GM21447 (cell line): ENCODE results near the gene RPL37A.
A peak's percentile ranks its signal among the peaks of the same experiment; 100 is the strongest.

ENCODE experiments used
- ATAC-seq: cut with Tn5 transposase; IDR thresholded peaks from one replicate; pipeline ENCODE4 v1.9.1; 2021; ENCODE audit not compliant: unreplicated experiment

RPL37A gene

DNA sequence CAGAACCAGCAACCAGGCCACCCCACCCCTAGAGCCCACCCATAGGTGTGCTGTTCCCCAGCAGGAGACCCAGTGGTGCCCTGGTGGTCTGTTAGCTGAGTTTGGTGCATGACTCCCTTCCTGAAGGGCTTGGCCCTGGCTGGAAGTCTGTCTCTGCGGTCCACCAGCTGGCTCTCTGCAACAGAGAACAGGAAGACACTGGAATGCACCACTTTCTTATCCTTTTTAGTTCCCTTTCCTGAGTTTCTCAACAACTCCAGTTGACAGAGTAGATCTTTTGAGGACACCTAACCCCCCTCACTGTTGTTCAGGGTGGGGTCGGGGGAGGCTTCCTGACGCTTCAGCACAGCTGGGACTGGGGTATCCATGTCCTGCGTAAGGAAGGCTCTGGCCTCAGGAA, 11.9 kb upstream of the RPL37A start:
- ATAC-seq: no peak

GRCh38 chr2:216490061-216490460, 8.6 kb upstream of the RPL37A start:
- ATAC-seq: no peak

DNA sequence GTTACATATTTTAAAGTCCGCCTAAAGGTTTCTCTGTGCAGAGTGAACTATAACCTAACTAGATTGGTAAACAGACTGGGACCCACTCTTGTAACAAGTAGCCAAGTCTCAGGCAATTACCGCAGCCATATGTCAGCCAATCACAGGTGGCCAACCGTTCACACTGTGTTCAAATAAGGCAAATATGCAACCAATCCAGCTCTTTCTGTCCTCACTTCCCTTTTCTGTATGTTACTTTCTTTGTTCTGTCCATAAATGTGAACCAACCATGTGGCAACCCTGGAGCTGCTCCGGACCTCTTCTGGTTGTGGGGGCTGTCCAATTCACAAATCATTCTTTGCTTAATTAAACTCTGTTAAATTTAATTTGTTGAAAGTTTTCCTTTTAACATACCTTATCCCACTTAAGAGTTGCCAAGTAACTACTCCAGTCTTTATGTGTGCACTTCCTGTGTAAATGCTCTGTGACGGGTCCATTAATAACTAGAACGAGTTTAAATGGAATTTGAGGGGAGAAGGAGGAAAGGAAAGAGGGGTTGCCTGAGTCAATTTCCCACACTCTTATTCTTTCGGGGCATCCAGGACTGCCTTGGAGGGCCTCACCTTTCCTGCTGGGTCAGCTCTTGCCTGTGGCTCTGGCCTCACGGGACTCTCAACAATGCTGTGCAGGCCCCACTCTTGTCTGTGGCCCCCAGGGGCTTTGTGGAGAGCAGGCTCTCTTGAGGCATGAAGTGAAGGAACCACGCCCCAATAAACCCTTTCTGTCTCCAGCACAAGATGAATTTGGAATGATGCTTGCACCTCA, 6.6 kb upstream of the RPL37A start:
- ATAC-seq: peak; percentile 84

- no peak for ATAC-seq
Observed at GRCh38 chr2:216492597-216493333, 5.9 kb upstream of the RPL37A start.

DNA sequence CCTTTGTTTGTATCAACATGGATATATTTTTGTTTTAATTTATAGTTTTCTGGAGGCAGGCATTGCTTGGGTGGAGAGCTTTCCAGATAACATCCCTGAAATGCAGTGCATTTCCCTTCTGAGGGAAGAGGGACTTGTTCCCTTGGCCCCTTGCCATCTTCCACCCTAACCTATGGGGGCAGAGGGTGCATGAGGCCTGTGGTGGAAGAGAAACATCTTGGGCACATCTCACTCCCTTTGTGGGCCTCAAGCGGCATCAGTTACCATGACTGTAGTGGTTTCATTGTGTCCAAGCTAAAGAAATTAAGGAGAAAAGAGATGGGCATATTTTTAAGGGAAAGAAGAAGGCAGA, 5.3 kb upstream of the RPL37A start:
- no peak for ATAC-seq

- no peak for ATAC-seq
Observed at GRCh38 chr2:216495656-216496055, 3.0 kb upstream of the RPL37A start.

DNA sequence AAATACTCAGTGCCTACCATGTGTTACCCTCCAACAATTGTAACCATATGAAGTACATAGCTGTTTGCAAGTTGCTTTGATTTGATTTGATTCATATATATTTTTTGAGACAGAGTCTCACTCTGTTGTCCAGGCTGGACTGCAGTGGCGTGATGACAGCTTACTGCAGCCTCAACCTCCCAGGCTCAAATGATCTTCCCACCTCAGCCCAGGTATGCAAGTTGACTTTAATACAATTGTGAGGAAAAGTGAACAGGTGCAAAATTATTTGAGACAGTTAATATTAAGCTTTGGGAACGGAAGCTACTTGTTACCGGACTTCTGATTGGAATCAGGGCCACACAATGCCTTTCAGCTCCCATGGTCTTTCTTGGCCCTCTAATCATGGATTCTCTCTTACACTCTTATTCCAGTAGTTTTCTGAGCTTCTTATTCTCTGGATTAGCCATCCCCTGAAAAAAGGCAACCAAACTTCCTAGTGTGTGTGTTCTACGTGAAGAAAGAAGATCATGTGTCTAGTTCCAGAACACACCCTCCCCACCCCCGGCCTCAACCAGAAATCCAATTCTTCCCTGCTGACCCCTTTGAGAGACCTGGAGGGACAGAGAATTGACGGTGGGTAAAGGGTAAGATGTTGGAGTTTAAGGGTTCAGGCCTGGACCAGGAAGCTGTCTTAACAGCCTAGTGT, 1.1 kb upstream of the RPL37A start:
- no peak for ATAC-seq

DNA sequence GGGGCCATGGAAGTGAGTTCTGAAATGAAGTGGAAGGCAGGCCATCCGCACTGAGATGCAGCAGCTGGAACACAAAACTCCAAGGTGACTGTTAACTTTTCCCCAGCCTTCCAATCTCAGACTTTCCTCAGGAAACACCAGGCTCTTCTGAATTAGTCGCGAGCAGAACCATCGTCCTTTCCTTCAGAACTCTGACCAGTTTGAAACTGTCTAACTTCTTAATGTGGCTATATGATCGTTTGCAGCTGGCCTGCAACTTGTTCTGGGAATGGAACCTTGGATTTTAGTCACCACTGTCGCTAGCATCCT, 620 bp upstream of the RPL37A start:
- no peak for ATAC-seq

DNA sequence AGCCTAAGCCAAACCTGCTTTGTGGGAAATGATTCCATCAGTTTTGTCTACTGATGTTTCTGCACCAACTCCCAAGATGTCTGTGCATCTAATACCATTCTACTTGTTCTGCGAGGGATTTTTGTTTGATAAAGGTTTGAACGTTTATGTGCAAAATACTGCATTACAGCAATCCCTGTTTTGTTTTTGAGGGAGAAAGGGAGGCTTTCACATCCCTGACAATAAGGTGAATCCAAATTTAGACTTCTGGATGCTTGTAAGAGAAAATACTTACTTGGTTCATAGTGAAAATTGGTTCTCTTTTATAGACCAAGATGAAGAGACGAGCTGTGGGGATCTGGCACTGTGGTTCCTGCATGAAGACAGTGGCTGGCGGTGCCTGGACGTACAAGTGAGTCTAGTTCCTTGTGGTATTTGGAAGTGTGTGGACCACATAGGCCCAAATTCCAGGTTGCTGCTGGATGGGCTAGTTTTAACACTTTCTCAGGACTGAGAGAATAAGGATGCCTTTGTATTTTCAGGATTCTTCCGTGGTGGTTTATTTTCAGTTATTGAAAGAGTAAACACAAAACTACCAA, 1.1 kb downstream of the RPL37A start:
- ATAC-seq: no peak

- ATAC-seq: no peak
Observed at GRCh38 chr2:216500572-216500971, 1.9 kb downstream of the RPL37A start.

GRCh38 chr2:216501854-216502253, 3.2 kb downstream of the RPL37A start:
- no peak for ATAC-seq

- ATAC-seq: no peak
Observed at GRCh38 chr2:216502381-216503158, 3.9 kb downstream of the RPL37A start.

DNA sequence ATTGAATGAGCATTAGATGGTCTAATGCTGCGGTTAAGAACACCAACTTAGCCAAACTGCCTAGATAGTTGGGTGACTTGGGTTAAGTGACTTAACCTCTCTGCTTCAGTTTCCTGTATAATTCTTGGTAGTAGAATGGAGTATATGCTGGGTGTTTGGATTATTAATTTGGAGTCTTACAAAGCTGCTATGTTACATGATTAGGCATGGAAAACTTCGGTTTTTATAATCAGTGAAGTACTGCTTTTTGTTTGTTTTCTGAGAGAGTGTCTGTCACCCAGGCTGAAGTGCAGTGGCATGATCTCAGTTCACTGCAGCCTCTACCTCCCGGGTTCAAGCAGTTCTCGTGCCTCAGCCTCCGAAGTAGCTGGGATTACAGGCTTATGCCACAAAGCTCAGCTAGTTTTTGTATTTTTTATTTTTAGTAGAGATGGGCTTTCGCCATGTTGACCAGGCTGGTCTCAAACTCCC, 4.5 kb downstream of the RPL37A start:
- ATAC-seq: no peak

- no peak for ATAC-seq
Observed at GRCh38 chr2:216503697-216504375, 5.2 kb downstream of the RPL37A start.

GRCh38 chr2:216504376-216504762, 5.7 kb downstream of the RPL37A start:
- ATAC-seq: no peak

GRCh38 chr2:216505133-216506106, 6.8 kb downstream of the RPL37A start:
- no peak for ATAC-seq

- no peak for ATAC-seq
Observed at GRCh38 chr2:216507220-216508160, 8.8 kb downstream of the RPL37A start.

GRCh38 chr2:216508229-216508628, 9.6 kb downstream of the RPL37A start:
- no peak for ATAC-seq
